Chondrocyte (in vitro differentiated cells): Measurements from ENCODE around the gene UXS1. TPM values are rescaled to one million over a fixed set of nuclear protein-coding genes. Genes with fewer than 3 reads are reported as not detected.

Source experiments
- DNase-seq: peaks from one replicate; pipeline ENCODE4 v3.0.0; 2021; ENCODE audit warnings: mixed read lengths, low spot score
- H3K27ac Mint-ChIP-seq: one replicate; pipeline ENCODE4 v1.8.0; 2021; ENCODE audit warnings: mild to moderate bottlenecking, moderate library complexity, mixed read lengths; ENCODE audit not compliant: unreplicated experiment
- H3K27me3 Mint-ChIP-seq: 2 replicates; pipeline ENCODE4 v1.8.0; 2021; ENCODE audit warnings: low read depth, mixed read lengths
- H3K36me3 Mint-ChIP-seq: 2 replicates; pipeline ENCODE4 v1.8.0; 2021; ENCODE audit warnings: low read depth, mixed read lengths
- H3K4me1 Mint-ChIP-seq: 2 replicates; pipeline ENCODE4 v1.8.0; 2021; ENCODE audit warnings: low read depth, mild to moderate bottlenecking, mixed read lengths
- H3K4me3 Mint-ChIP-seq: one replicate; pipeline ENCODE4 v1.8.0; 2021; ENCODE audit warnings: mild to moderate bottlenecking, moderate library complexity, mixed read lengths; ENCODE audit not compliant: unreplicated experiment
- H3K9me3 Mint-ChIP-seq: 2 replicates; pipeline ENCODE4 v1.8.0; 2021; ENCODE audit warnings: low read depth, mixed read lengths
- CTCF ChIP-seq: fragments of 200-600 bp; sonication (generic); IDR thresholded peaks from 2 replicates; pipeline ENCODE4 v1.5.0; 2021; ENCODE audit warnings: antibody characterized with exemption, mild to moderate bottlenecking, moderate library complexity
- total RNA-seq: library from RNA; stranded (reverse); gene quantifications from 3 replicates; pipeline ENCODE4 v1.2.1, GENCODE V29; 2021

The UXS1 gene
- total RNA-seq, 1 donor from 2014 or later: 19.7 TPM

DNA sequence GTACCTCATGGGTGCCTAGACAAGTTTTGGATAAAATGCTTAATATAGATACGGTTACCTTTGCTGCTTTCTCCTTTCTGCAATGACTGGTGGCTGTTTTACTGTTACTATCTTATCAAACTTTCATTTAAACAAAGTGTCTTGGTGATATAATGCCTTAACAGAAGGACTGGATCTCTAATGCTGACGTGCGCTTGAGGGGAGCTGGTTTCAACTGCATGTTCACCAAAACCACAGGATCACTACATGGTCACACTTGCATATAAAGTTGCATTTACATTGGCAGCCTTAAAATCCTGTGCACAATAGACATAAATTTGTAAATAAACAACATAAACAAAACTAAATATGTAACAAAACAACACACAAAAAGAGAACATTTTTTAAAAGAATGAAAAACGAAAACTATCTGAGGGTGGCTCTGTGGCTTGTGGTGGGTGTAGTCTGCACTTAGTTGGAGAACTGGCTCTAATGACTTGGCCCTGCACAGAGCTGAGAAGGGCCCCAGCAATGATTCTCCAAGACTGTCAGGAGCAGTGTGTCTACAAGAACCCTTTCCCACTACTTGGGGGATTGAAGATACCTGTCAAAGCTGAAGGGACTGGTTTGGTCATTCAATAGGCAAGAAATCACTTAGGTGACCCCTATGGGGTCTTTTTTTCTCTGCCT, 135.5 kb downstream of the UXS1 start:
- Mint-ChIP-seq H3K9me3 (peaks cover 4% of the 10 kb centered on the region), H3K27ac (no peak overlapping the region), H3K27me3 (peaks cover 8% of the 10 kb centered on the region), H3K4me1 (peaks cover 24% of the 10 kb centered on the region), H3K36me3 (peaks cover 2% of the 10 kb centered on the region), H3K4me3 (no peak overlapping the region)
- no peak for DNase-seq
- TF ChIP-seq CTCF: no peak

DNA sequence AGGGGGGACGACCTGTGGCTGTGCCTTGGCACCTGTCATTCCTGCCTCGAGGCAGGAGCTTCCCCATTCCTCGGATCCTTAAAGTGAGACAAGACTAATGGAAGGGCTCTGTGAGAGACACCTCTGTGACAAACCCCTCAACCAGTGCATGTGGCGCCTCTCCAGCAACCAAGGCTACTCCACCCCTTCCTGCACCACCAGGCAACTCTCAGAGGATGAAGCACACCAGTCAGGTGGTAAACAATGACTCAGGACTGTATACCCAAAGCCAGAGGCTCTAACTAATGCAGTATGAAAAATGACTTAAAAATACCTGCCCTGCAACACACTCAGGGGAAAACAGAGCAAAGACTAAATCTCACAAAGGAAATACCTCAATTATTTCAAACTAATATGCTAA, 136.9 kb downstream of the UXS1 start:
- Mint-ChIP-seq H3K4me1 (peaks cover 32% of the 10 kb centered on the region), H3K27ac (no peak overlapping the region), H3K4me3 (no peak overlapping the region), H3K36me3 (peaks cover 2% of the 10 kb centered on the region), H3K27me3 (peaks cover 8% of the 10 kb centered on the region), H3K9me3 (peaks cover 6% of the 10 kb centered on the region)
- TF ChIP-seq CTCF: no peak
- DNase-seq: no peak

DNA sequence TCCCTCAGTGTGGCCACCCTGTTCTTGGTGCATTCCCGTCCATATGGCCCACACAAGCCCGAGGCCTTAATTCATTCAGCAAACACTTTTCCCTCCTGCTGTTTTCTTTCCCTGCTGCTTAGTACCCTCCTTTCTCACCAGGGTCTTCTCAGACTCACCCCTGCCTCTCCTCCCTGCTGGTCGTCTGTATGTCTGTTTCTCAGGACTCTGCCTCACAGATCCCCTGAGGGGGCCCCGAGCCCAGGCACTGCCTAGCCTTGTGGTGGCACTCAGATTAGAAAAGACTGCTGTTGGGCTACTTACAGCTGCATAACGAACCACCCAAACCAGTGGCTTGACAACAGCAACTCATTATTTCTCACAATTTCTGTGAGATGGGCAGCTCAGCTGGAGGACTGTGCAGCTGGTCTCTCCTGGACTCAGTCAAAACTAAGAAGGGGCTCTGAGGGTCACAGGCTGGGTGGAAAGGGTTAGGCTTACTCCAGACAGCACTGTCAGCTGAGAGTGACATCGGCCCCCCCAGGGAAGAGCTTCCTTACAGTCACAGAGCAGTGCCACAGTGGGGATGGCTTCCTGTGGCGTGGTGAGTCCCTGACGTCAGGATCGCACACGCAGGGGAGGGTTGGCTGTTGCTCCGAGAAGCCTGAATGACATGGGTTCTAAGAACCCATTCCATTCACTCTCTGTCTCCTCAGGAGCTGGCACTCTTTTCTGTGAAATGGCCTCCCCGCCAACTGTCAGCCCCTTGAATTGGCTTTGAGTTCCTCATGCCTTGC, 139.0 kb downstream of the UXS1 start:
- no peak for DNase-seq
- Mint-ChIP-seq H3K9me3 (peaks cover 5% of the 10 kb centered on the region), H3K4me1 (peaks cover 34% of the 10 kb centered on the region), H3K27me3 (peaks cover 10% of the 10 kb centered on the region), H3K36me3 (peaks cover under 1% of the 10 kb centered on the region), H3K27ac (no peak overlapping the region), H3K4me3 (no peak overlapping the region)
- TF ChIP-seq CTCF: no peak

GRCh38 chr2:106054321-106054720, 139.8 kb downstream of the UXS1 start:
- H3K4me3 Mint-ChIP-seq: no peak overlapping the region
- H3K27ac Mint-ChIP-seq: no peak overlapping the region
- H3K9me3 Mint-ChIP-seq: peaks cover 5% of the 10 kb centered on the region
- DNase-seq: no peak
- peaks cover 10% of the 10 kb centered on the region for H3K27me3 Mint-ChIP-seq
- peaks cover 34% of the 10 kb centered on the region for H3K4me1 Mint-ChIP-seq
- TF ChIP-seq CTCF: no peak
- H3K36me3 Mint-ChIP-seq: no peaks in the 10 kb centered on the region

GRCh38 chr2:106053581-106053980, 140.5 kb downstream of the UXS1 start:
- no peak for TF ChIP-seq CTCF
- peak overlapping the region; percentile 57 for H3K27ac Mint-ChIP-seq
- H3K36me3 Mint-ChIP-seq: no peaks in the 10 kb centered on the region
- DNase-seq: no peak
- H3K27me3 Mint-ChIP-seq: peaks cover 8% of the 10 kb centered on the region
- H3K4me3 Mint-ChIP-seq: no peak overlapping the region
- peaks cover 34% of the 10 kb centered on the region for H3K4me1 Mint-ChIP-seq
- peaks cover 5% of the 10 kb centered on the region for H3K9me3 Mint-ChIP-seq
